AG04450 (cell line): ENCODE results near the gene CDH4. TPM values are rescaled to one million over a fixed set of nuclear protein-coding genes. Genes with fewer than 3 reads are reported as not detected.

Source experiments
- CTCF ChIA-PET: fragments of 300-600, 350-600 bp; formaldehyde crosslinking; extraction: SDS; loops from one replicate; lab custom pipeline; 2022; ENCODE audit warnings: antibody characterized with exemption, inconsistent platforms; lab: Charles Lee
- POLR2A ChIA-PET: fragments of 350-600 bp; formaldehyde crosslinking; extraction: SDS; loops from one replicate; lab custom pipeline; 2021; ENCODE audit warnings: antibody characterized with exemption, inconsistent platforms; lab: Yijun Ruan, JAX
- DNase-seq: peaks from one replicate; pipeline ENCODE4 v3.0.0-alpha.2; 2011; ENCODE audit warnings: low read depth, low spot score
- H3K27ac ChIP-seq: one replicate; pipeline ENCODE4 v1.5.1; 2012; ENCODE audit warnings: low read depth, low read length, control low read depth
- H3K27me3 ChIP-seq: one replicate; pipeline ENCODE4 v1.6.0; 2012; ENCODE audit warnings: low read length; ENCODE audit not compliant: control insufficient read depth, insufficient read depth
- H3K4me3 ChIP-seq: 2 replicates; pipeline ENCODE4 v1.5.1; 2011; ENCODE audit warnings: mild to moderate bottlenecking, low read depth, low read length, control low read depth
- H3K9me3 ChIP-seq: 2 replicates; pipeline ENCODE4 v1.5.1; 2012; ENCODE audit warnings: low read length; ENCODE audit not compliant: control insufficient read depth, insufficient read depth
- CTCF ChIP-seq: IDR thresholded peaks from 2 replicates; pipeline ENCODE4 v1.5.1; 2011; ENCODE audit warnings: low read depth, low read length, control low read depth, inconsistent platforms
- polyA plus RNA-seq: library from polyadenylated mRNA; depleted of rRNA; stranded (reverse); fragments of >200 nt; gene quantifications from 2 replicates; pipeline ENCODE4 v1.2.3, GENCODE V29; 2011

CDH4 gene
- polyA plus RNA-seq, 1 experiment = 1.6 TPM

- Histone ChIP-seq H3K27ac (no peak overlapping the region), H3K9me3 (peaks cover 7% of the 10 kb centered on the region), H3K4me3 (no peak overlapping the region), H3K27me3 (peaks cover 5% of the 10 kb centered on the region)
- no peak for TF ChIP-seq CTCF
- no peak for DNase-seq
- CTCF ChIA-PET = no interaction called here
- POLR2A ChIA-PET = no interaction called here
Observed at GRCh38 chr20:61958773-61959700, 707.0 kb downstream of the CDH4 start.

DNA sequence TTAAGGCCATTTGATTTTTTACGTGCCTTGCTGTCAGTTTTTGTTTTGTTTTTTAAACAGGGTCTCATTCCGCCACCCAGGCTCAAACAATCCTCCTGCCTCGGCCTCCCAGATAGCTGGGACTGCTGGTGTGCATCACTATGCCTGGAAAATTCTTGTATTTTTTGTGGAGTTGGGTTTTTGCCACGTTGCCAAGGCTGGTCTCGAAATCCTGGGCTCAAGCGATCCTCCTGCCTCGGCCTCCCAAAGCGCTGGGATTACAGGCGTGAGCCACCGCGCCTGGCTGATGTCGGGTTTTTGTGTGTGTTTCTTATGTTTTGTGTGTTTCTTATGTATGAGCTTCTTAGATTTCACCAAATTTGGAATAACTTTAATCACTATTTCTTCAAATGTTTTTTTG is 708.8 kb downstream of the CDH4 start:
- TF ChIP-seq CTCF = no peak
- DNase-seq = no peak
- Histone ChIP-seq H3K9me3 (peaks cover 7% of the 10 kb centered on the region), H3K27me3 (peaks cover 14% of the 10 kb centered on the region), H3K27ac (no peak overlapping the region), H3K4me3 (no peak overlapping the region)
- ChIA-PET CTCF (no interaction called here), POLR2A (no interaction called here)

- peaks cover 21% of the 10 kb centered on the region for H3K27me3 ChIP-seq
- no peak for TF ChIP-seq CTCF
- H3K4me3 ChIP-seq = no peak overlapping the region
- no peak overlapping the region for H3K27ac ChIP-seq
- no peak for DNase-seq
- H3K9me3 ChIP-seq = peaks cover 7% of the 10 kb centered on the region
- POLR2A ChIA-PET = no interaction called here
- CTCF ChIA-PET = no interaction called here
Observed at GRCh38 chr20:61963149-61963548, 711.1 kb downstream of the CDH4 start.

DNA sequence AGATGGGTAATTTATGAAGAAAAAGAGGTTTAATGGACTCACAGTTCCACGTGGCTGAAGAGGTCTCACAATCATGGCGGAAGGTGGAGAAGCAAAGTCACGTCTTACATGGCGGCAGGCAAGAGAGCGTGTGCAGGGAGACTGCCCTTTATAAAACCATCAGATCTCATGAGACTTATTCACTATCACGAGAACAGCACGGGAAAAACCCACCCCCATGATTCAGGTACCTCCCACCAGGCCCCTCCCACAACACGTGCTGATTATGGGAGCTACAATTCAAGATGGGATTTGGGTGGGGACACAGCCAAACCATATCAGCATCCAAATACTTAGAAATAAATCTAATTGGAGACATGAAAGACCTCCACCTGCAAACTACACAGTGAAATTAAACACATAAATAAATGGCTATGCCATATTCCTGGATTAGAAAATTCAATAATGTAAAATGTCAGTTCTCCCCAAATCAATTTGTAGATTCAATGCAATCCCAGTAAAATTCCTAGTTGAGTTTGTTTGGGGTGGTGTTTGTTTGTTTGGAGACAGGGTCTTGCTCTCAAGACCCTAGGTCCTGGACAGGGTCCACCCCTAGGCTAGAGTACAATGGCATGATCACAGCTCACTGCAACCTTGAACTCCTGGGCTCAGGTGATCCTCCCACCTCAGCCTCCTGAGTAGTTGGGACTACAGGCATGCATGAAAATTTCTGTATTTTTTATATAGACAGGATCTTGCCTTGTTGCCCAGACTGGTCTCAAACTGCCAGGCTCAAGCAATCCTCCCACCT is 712.0 kb downstream of the CDH4 start:
- CTCF ChIA-PET = no interaction called here
- peaks cover 21% of the 10 kb centered on the region for H3K27me3 ChIP-seq

More for the DNA sequence above, 712.0 kb downstream of the CDH4 start:
- Histone ChIP-seq H3K27ac (no peak overlapping the region), H3K4me3 (no peak overlapping the region), H3K9me3 (peaks cover 7% of the 10 kb centered on the region)
- no peak for DNase-seq
- TF ChIP-seq CTCF = no peak
- POLR2A ChIA-PET = no interaction called here
